Measurements from ENCODE around the gene STK26.

Gene STK26

GRCh38 chrX:132033166-132033565 lies 10.1 kb downstream of the STK26 start:
- H3K4me2 ChIP-seq (ENCODE audit: low read length), result peak overlapping the region; percentile 42

GRCh38 chrX:132034648-132035047 lies 11.5 kb downstream of the STK26 start:
- H4K20me1 ChIP-seq (ENCODE audit: insufficient read depth, low read length), result no peaks in the 10 kb centered on the region
- H3K27ac ChIP-seq (ENCODE audit: low read depth, low read length, poor library complexity, severe bottlenecking), result peak overlapping the region; percentile 64
- peaks cover 88% of the 10 kb centered on the region for H3K79me2 ChIP-seq (ENCODE audit: insufficient read depth, low read length)

More at GRCh38 chrX:132033166-132033565, 10.1 kb downstream of the STK26 start:
- peak overlapping the region; percentile 24; the same call in 1 of the 2 replicates for H3K9ac ChIP-seq (ENCODE audit: low read length)
- no peaks in the 10 kb centered on the region for H3K27me3 ChIP-seq (ENCODE audit: insufficient read depth, low read length)
- H3K36me3 ChIP-seq (ENCODE audit: insufficient read depth, low read length), result peaks cover 7% of the 10 kb centered on the region; the same call in 1 of the 2 replicates
- no peaks in the 10 kb centered on the region for H3F3A ChIP-seq (ENCODE audit: insufficient read depth, low read length)
- H3K4me3 ChIP-seq (ENCODE audit: low read depth, low read length, poor library complexity, severe bottlenecking), result peak overlapping the region; percentile 27
- H3K9me2 ChIP-seq (ENCODE audit: low read depth, low read length), result no peaks in the 10 kb centered on the region
- H4K20me1 ChIP-seq (ENCODE audit: insufficient read depth, low read length), result no peaks in the 10 kb centered on the region
- H3K79me2 ChIP-seq (ENCODE audit: insufficient read depth, low read length), result peaks cover 88% of the 10 kb centered on the region
- no peaks in the 10 kb centered on the region for H3K9me3 ChIP-seq (ENCODE audit: low read length)
- peaks cover 68% of the 10 kb centered on the region for H3K4me1 ChIP-seq (ENCODE audit: insufficient read depth, low read length, severe bottlenecking)
- H2AFZ ChIP-seq (ENCODE audit: low read length), result no peak overlapping the region
- peak overlapping the region; percentile 65 for H3K27ac ChIP-seq (ENCODE audit: low read depth, low read length, poor library complexity, severe bottlenecking)
- TF ChIP-seq EZH2 (IDR thresholded peaks at IDR 0.05; ENCODE audit: borderline replicate concordance, low read length) (no peak), CTCF (IDR thresholded peaks at IDR 0.05; ENCODE audit: low read length) (no peak)

GRCh38 chrX:132037479-132037993 lies 14.4 kb downstream of the STK26 start:
- Histone ChIP-seq H3K79me2 (ENCODE audit: insufficient read depth, low read length) (peaks cover 90% of the 10 kb centered on the region), H3K27me3 (ENCODE audit: insufficient read depth, low read length) (no peaks in the 10 kb centered on the region), H3K9me2 (ENCODE audit: low read depth, low read length) (no peaks in the 10 kb centered on the region), H3F3A (ENCODE audit: insufficient read depth, low read length) (no peaks in the 10 kb centered on the region), H3K9ac (ENCODE audit: low read length) (no peak overlapping the region), H3K4me2 (ENCODE audit: low read length) (no peak overlapping the region), H3K4me3 (ENCODE audit: low read depth, low read length, poor library complexity, severe bottlenecking) (no peak overlapping the region), H2AFZ (ENCODE audit: low read length) (no peak overlapping the region), H3K27ac (ENCODE audit: low read depth, low read length, poor library complexity, severe bottlenecking) (no peak overlapping the region), H4K20me1 (ENCODE audit: insufficient read depth, low read length) (no peaks in the 10 kb centered on the region), H3K36me3 (ENCODE audit: insufficient read depth, low read length) (no peaks in the 10 kb centered on the region; the same call in 1 of the 2 replicates), H3K9me3 (ENCODE audit: low read length) (no peaks in the 10 kb centered on the region), H3K4me1 (ENCODE audit: insufficient read depth, low read length, severe bottlenecking) (peaks cover 25% of the 10 kb centered on the region)
- TF ChIP-seq EZH2 (IDR thresholded peaks at IDR 0.05; ENCODE audit: borderline replicate concordance, low read length), result no peak
- no peak for TF ChIP-seq CTCF (IDR thresholded peaks at IDR 0.05; ENCODE audit: low read length)

More at GRCh38 chrX:132034648-132035047, 11.5 kb downstream of the STK26 start:
- no peaks in the 10 kb centered on the region for H3K36me3 ChIP-seq (ENCODE audit: insufficient read depth, low read length)
- no peaks in the 10 kb centered on the region for H3F3A ChIP-seq (ENCODE audit: insufficient read depth, low read length)
- H3K4me1 ChIP-seq (ENCODE audit: insufficient read depth, low read length, severe bottlenecking), result peaks cover 53% of the 10 kb centered on the region
- H3K9me3 ChIP-seq (ENCODE audit: low read length), result no peaks in the 10 kb centered on the region
- H2AFZ ChIP-seq (ENCODE audit: low read length), result no peak overlapping the region
- no peaks in the 10 kb centered on the region for H3K27me3 ChIP-seq (ENCODE audit: insufficient read depth, low read length)
- H3K9ac ChIP-seq (ENCODE audit: low read length), result no peak overlapping the region
- TF ChIP-seq CTCF (IDR thresholded peaks at IDR 0.05; ENCODE audit: low read length) (no peak), EZH2 (IDR thresholded peaks at IDR 0.05; ENCODE audit: borderline replicate concordance, low read length) (no peak)
- peak overlapping the region; percentile 44; the same call in 1 of the 2 replicates for H3K4me2 ChIP-seq (ENCODE audit: low read length)
- no peaks in the 10 kb centered on the region for H3K9me2 ChIP-seq (ENCODE audit: low read depth, low read length)
- peak overlapping the region; percentile 14 for H3K4me3 ChIP-seq (ENCODE audit: low read depth, low read length, poor library complexity, severe bottlenecking)
